Activated naive CD8-positive, alpha-beta T cell treated with anti-CD3 and anti-CD28 coated beads, Interleukin-2, amount 10 ng/mL, durations not matched to agents 7 days and 5 days (primary cell): ENCODE measurements around the gene KIF17. TPM values are rescaled to one million over a fixed set of nuclear protein-coding genes. Genes with fewer than 3 reads are reported as not detected.

Source experiments
- ATAC-seq: fragments of 150-1000 bp; cut with Tn5 transposase; one replicate; pipeline ENCODE4 v1.10.0; 2021; ENCODE audit warnings: low read depth, moderate library complexity
- POLR2A ChIA-PET: fragments of 350-600 bp; sonication (Branson Sonifier 250); formaldehyde crosslinking; loops from one replicate; lab custom pipeline; 2021; ENCODE audit warnings: antibody characterized with exemption; lab: Charles Lee
- DNase-seq: peaks from one replicate; pipeline ENCODE4 v3.0.0; 2021
- H3K27ac Mint-ChIP-seq: one replicate; pipeline ENCODE4 v1.8.0; 2022; ENCODE audit warnings: mild to moderate bottlenecking, mixed read lengths
- H3K27me3 Mint-ChIP-seq: one replicate; pipeline ENCODE4 v1.8.0; 2022; ENCODE audit warnings: mild to moderate bottlenecking, moderate library complexity, mixed read lengths
- H3K36me3 Mint-ChIP-seq: one replicate; pipeline ENCODE4 v1.8.0; 2021; ENCODE audit warnings: mild to moderate bottlenecking, mixed read lengths
- H3K4me1 Mint-ChIP-seq: one replicate; pipeline ENCODE4 v1.8.0; 2021; ENCODE audit warnings: mixed read lengths
- H3K4me3 Mint-ChIP-seq: one replicate; pipeline ENCODE4 v1.8.0; 2022; ENCODE audit warnings: mild to moderate bottlenecking, moderate library complexity, mixed read lengths
- H3K9me3 Mint-ChIP-seq: one replicate; pipeline ENCODE4 v1.8.0; 2021; ENCODE audit warnings: mixed read lengths
- total RNA-seq, 2 experiments: library from RNA; stranded (reverse); gene quantifications; one replicate each; pipeline ENCODE4 v1.2.3, GENCODE V29; 2021

KIF17 gene
- total RNA-seq, 2 experiments from 2014 or later: not detected

GRCh38 chr1:20665726-20666125, 52.1 kb downstream of the KIF17 start:
- Mint-ChIP-seq H3K27ac (peak overlapping the region; percentile 48), H3K9me3 (peaks cover 1% of the 10 kb centered on the region), H3K4me1 (peaks cover 20% of the 10 kb centered on the region), H3K27me3 (no peaks in the 10 kb centered on the region), H3K36me3 (peaks cover 2% of the 10 kb centered on the region), H3K4me3 (no peak overlapping the region)
- DNase-seq: no peak
- POLR2A ChIA-PET: interaction anchor here (1.0 to 1.5 kb wide), 2 partner anchors 13 to 158 kb away, joined by 3 read pairs; partner anchors contain the start of gene MUL1
- no peak for ATAC-seq

GRCh38 chr1:20663969-20664715, 53.7 kb downstream of the KIF17 start:
- no peaks in the 10 kb centered on the region for H3K27me3 Mint-ChIP-seq
- ATAC-seq (no peak), DNase-seq (no peak)
- peaks cover 5% of the 10 kb centered on the region for H3K36me3 Mint-ChIP-seq
- POLR2A ChIA-PET: no interaction called here
- H3K9me3 Mint-ChIP-seq: peaks cover 1% of the 10 kb centered on the region
- H3K4me1 Mint-ChIP-seq: peaks cover 35% of the 10 kb centered on the region
- no peak overlapping the region for H3K4me3 Mint-ChIP-seq
- no peak overlapping the region for H3K27ac Mint-ChIP-seq

DNA sequence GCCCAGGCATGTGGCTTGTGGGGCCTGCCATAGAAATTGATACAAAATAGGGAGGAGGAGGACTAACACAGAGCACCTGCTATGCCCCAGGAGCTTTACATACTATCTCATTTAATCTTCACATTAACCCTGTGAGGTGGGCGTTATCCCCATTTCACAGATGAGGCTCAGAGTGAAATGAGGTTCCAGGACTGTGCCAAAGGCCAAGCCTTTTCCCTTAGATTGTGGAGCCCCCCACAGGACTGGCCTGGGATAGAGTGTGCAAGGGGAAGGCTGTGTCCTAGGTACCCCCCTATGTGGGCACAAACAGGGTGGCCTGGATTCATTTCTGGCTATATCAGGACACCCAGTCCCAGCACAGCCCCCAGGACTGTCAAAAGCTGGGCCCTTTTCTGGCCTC, 54.4 kb downstream of the KIF17 start:
- Mint-ChIP-seq H3K4me3 (no peak overlapping the region), H3K36me3 (peaks cover 5% of the 10 kb centered on the region), H3K4me1 (peaks cover 36% of the 10 kb centered on the region), H3K27me3 (no peaks in the 10 kb centered on the region), H3K27ac (no peak overlapping the region), H3K9me3 (peaks cover 1% of the 10 kb centered on the region)
- POLR2A ChIA-PET: no interaction called here
- ATAC-seq (no peak), DNase-seq (no peak)

DNA sequence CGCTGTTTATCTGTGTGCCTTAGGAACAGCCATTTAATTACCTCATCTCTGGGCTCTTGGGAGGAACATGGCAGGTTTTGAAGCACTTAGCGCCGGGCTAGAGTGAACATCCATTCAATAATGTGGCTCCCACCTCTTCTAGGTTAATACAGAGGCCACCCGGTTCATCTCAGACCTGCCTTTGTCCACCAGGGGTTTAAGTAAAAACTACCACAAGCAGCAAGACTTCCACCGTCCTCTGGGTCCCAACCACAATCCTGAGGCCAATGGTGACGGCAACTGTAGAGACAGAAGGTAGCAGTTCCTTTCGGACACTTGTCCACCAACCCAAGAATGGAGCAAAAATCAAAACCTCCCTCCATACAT, 55.7 kb downstream of the KIF17 start:
- H3K4me3 Mint-ChIP-seq: peak overlapping the region; percentile 94
- peaks cover 1% of the 10 kb centered on the region for H3K9me3 Mint-ChIP-seq
- ATAC-seq: no peak
- peak overlapping the region; percentile 96 for H3K27ac Mint-ChIP-seq
- H3K27me3 Mint-ChIP-seq: no peaks in the 10 kb centered on the region
- DNase-seq: no peak
- peaks cover 7% of the 10 kb centered on the region for H3K36me3 Mint-ChIP-seq
- POLR2A ChIA-PET: interaction anchor here (0.6 to 1.5 kb wide), 8 partner anchors 16 to 523 kb away, joined by 3 to 6 read pairs (median 4); partner anchors contain the start of gene HP1BP3
- H3K4me1 Mint-ChIP-seq: peaks cover 36% of the 10 kb centered on the region

- peak; percentile 92 for DNase-seq
- Mint-ChIP-seq H3K27ac (peak within 1 kb of the TSS; percentile 96), H3K9me3 (no peaks in the 10 kb centered on the region), H3K36me3 (peaks cover 10% of the 10 kb centered on the region), H3K4me1 (peaks cover 32% of the 10 kb centered on the region), H3K27me3 (no peaks in the 10 kb centered on the region), H3K4me3 (peak within 1 kb of the TSS; percentile 94)
- POLR2A ChIA-PET: interaction anchor here (0.6 to 1.5 kb wide), 10 partner anchors 15 to 524 kb away, joined by 3 to 6 read pairs (median 4); partner anchors contain the start of gene HP1BP3
- ATAC-seq: peak; percentile 98
These were observed 56.3 kb downstream of the KIF17 start, which contains the start of gene DDOST for GRCh38 chr1:20661207-20662109. Gene DDOST, minus strand, starts transcription at chr1:20661369. Its CDS starts 19 bp downstream, at chr1:20661350.

GRCh38 chr1:20660847-20661206, 57.0 kb downstream of the KIF17 start:
- no peaks in the 10 kb centered on the region for H3K9me3 Mint-ChIP-seq
- ATAC-seq (peak; percentile 1), DNase-seq (no peak)
- peak overlapping the region; percentile 94 for H3K4me3 Mint-ChIP-seq
- peak overlapping the region; percentile 96 for H3K27ac Mint-ChIP-seq
- H3K4me1 Mint-ChIP-seq: peaks cover 32% of the 10 kb centered on the region
- POLR2A ChIA-PET: interaction anchor here (0.6 to 1.5 kb wide), 8 partner anchors 13 to 524 kb away, joined by 3 to 6 read pairs (median 4); partner anchors contain the start of gene HP1BP3
- peaks cover 10% of the 10 kb centered on the region for H3K36me3 Mint-ChIP-seq
- no peaks in the 10 kb centered on the region for H3K27me3 Mint-ChIP-seq

DNA sequence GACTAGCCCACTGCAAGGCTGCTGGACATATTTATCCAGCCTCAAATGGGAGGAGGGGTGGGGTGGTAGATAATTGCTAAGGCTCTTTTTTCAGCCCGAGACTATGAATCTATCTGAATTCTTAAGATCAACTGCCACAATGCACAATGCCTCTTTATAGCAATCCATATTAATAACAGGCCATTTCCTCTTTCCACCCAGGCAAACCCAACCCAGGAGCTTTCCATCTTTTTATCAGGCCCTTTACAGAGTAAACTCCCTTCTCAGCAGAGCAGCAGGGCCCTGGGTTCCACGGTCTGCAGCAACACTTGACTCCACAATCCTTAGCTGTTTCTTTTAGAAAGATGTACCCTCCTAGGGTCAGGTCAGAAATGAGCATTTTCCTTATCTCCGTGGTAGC, 57.4 kb downstream of the KIF17 start:
- H3K27ac Mint-ChIP-seq: peak overlapping the region; percentile 96
- no peaks in the 10 kb centered on the region for H3K27me3 Mint-ChIP-seq
- POLR2A ChIA-PET: interaction anchor here (0.6 kb wide), 3 partner anchors 9 to 25 kb away, joined by 3 to 5 read pairs (median 3); no protein-coding TSS in a partner anchor
- peaks cover 29% of the 10 kb centered on the region for H3K4me1 Mint-ChIP-seq
- no peak for ATAC-seq
- DNase-seq: no peak
- H3K4me3 Mint-ChIP-seq: peak overlapping the region; percentile 94
- H3K9me3 Mint-ChIP-seq: no peaks in the 10 kb centered on the region
- peaks cover 12% of the 10 kb centered on the region for H3K36me3 Mint-ChIP-seq

DNA sequence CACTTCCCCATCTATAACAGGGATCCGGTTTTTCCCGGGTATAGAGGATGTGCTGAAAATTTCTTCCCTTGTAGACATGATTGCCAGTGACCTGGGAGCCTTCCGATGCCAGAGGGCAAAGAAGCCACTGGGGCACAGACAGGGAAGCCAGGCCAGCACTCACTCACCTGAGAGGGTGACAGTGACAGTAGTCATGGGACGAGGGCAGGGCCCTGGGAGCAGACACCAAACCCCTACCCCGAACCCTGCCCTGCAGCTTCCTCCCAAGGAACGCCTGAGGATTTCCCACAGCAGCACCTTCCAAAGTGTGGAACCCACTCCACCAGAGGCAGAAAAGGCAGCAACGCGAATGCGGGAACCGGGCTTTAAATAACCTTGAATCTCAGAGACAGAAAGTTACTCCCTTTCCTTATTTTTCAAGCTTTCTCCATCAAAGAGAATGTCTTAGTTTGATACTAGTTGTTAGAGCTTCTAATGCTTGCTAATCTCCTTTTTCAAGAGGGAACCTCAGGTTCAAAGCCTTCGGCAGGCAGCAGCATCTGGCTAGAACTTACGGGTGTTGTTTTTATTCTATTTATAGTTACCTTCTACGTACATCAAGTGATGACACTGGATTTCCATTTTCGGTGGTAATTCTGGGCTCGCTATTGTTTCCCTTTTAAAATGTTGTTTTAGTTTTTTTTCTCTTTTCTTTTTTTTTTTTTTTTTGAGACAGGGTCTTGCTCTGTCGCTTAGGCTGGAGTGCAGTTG, 59.5 kb downstream of the KIF17 start:
- ATAC-seq: no peak
- Mint-ChIP-seq H3K36me3 (peaks cover 20% of the 10 kb centered on the region), H3K4me1 (peaks cover 29% of the 10 kb centered on the region), H3K9me3 (no peaks in the 10 kb centered on the region), H3K4me3 (no peak overlapping the region), H3K27me3 (no peaks in the 10 kb centered on the region), H3K27ac (no peak overlapping the region)
- no peak for DNase-seq
- POLR2A ChIA-PET: no interaction called here

DNA sequence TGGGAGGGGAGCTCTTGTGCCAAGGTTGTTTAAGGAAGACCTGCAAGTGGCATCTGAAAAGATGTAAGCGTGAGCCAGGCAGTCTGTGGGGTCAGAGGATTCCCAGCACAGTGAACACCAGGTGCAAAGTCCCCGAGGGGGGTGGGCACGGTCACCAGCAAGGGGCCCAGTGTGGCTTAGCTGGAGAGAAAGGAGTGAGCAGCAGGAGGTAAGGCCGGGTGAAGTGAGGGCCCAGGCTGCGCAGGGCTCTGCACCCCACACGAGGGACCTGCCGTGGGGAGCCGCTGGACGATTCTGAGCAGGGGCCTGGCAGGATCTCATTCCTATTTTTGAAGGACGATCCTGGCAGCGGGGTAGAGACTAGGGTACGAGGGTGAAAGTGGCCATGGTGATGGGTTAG, 60.8 kb downstream of the KIF17 start:
- no peak for ATAC-seq
- Mint-ChIP-seq H3K27me3 (no peaks in the 10 kb centered on the region), H3K36me3 (peaks cover 28% of the 10 kb centered on the region), H3K9me3 (no peaks in the 10 kb centered on the region), H3K27ac (peak overlapping the region; percentile 66), H3K4me3 (no peak overlapping the region), H3K4me1 (peaks cover 21% of the 10 kb centered on the region)
- POLR2A ChIA-PET: no interaction called here
- DNase-seq: no peak

DNA sequence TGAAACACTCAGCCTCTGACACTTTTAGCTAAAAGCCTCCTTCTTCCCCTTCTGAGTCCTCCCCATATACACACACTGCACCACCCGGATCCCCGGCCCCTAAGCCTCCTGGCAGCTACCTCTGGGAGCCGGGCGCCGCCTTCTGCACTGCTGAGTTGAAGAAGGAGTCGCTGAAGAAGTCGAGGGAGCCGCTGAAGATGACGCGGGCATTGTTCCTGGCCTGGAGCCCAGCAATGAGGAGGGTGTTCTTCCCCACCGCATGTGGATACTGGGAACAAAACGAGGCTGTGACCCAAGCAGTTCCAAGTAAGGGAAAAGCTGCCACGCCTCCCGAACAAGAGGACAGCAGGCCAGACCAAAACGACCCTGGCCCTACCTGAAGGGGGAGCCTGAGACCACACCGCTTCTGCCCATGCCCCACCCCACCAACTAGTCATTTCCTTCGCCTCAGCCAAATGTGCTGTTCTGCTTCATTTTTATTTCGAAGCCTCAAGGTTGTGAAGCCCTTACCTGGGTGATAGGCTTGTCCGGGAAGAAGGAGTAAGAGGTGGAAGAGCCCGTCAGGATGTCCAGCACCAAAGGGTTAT, 63.6 kb downstream of the KIF17 start:
- H3K27me3 Mint-ChIP-seq: no peaks in the 10 kb centered on the region
- H3K9me3 Mint-ChIP-seq: no peaks in the 10 kb centered on the region
- no peak overlapping the region for H3K27ac Mint-ChIP-seq
- POLR2A ChIA-PET: interaction anchor here (0.6 kb wide), 1 partner anchor 1036 kb away, joined by 3 read pairs; no protein-coding TSS in a partner anchor
- ATAC-seq: no peak
- peaks cover 1% of the 10 kb centered on the region for H3K4me1 Mint-ChIP-seq
- peaks cover 30% of the 10 kb centered on the region for H3K36me3 Mint-ChIP-seq
- H3K4me3 Mint-ChIP-seq: no peak overlapping the region
- no peak for DNase-seq

- Mint-ChIP-seq H3K4me3 (no peak overlapping the region), H3K27me3 (no peaks in the 10 kb centered on the region), H3K36me3 (peaks cover 31% of the 10 kb centered on the region), H3K9me3 (no peaks in the 10 kb centered on the region), H3K4me1 (no peaks in the 10 kb centered on the region), H3K27ac (no peak overlapping the region)
- POLR2A ChIA-PET: no interaction called here
- ATAC-seq (no peak), DNase-seq (no peak)
These were observed 65.5 kb downstream of the KIF17 start for GRCh38 chr1:20652300-20652699.

DNA sequence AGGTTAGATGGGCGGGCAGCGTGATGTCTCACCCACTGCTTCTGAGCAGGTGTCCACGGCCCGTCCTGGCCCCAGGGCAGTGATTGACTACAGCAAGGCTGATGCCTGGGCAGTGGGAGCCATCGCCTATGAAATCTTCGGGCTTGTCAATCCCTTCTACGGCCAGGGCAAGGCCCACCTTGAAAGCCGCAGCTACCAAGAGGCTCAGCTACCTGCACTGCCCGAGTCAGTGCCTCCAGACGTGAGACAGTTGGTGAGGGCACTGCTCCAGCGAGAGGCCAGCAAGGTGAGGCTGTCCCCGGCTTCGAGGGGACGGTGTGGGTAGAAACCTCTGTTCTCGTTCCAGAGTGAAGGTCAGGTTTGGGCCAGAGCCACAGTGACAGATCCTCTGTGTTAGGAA, 68.9 kb downstream of the KIF17 start:
- H3K27me3 Mint-ChIP-seq: no peaks in the 10 kb centered on the region
- POLR2A ChIA-PET: no interaction called here
- no peak overlapping the region for H3K27ac Mint-ChIP-seq
- H3K4me3 Mint-ChIP-seq: no peak overlapping the region
- peaks cover 19% of the 10 kb centered on the region for H3K36me3 Mint-ChIP-seq
- DNase-seq (no peak), ATAC-seq (no peak)
- H3K9me3 Mint-ChIP-seq: no peaks in the 10 kb centered on the region
- no peaks in the 10 kb centered on the region for H3K4me1 Mint-ChIP-seq
